Stimulated activated naive CD8-positive, alpha-beta T cell treated with anti-CD3 and anti-CD28 coated beads, Interleukin-15, amount 100 ng/mL, for 72 hours (primary cell): ENCODE measurements around the gene TMPRSS13.
A peak's percentile ranks its signal among the peaks of the same experiment; 100 is the strongest.

Source experiments
- ATAC-seq: fragments of 150-1000 bp; cut with Tn5 transposase; 2 replicates; pipeline ENCODE4 v1.10.0; 2021; ENCODE audit warnings: mild to moderate bottlenecking, moderate library complexity
- DNase-seq, 2 donors: peaks; one replicate each; pipeline ENCODE4 v3.0.0; 2021 to 2022
- H3K27ac Mint-ChIP-seq, 2 donors: one replicate each; pipeline ENCODE4 v1.8.0; 2022; ENCODE audit warnings: mild to moderate bottlenecking in 2 of 2, mixed read lengths in 2 of 2, moderate library complexity in 2 of 2
- H3K27me3 Mint-ChIP-seq: one replicate; pipeline ENCODE4 v1.8.0; 2022; ENCODE audit warnings: mixed read lengths
- H3K4me1 Mint-ChIP-seq: one replicate; pipeline ENCODE4 v1.8.0; 2022; ENCODE audit warnings: mild to moderate bottlenecking, mixed read lengths
- H3K4me3 Mint-ChIP-seq, 2 donors: one replicate each; pipeline ENCODE4 v1.8.0; 2022; ENCODE audit warnings: mild to moderate bottlenecking in 2 of 2, mixed read lengths in 2 of 2, moderate library complexity in 1 of 2
- H3K9me3 Mint-ChIP-seq, 2 donors: one replicate each; pipeline ENCODE4 v1.8.0; 2022; ENCODE audit warnings: mixed read lengths in 2 of 2

The TMPRSS13 gene

GRCh38 chr11:117879516-117880480, 49.4 kb downstream of the TMPRSS13 start:
- Mint-ChIP-seq H3K27me3 (peaks cover 65% of the 10 kb centered on the region), H3K9me3 (no peaks in the 10 kb centered on the region), H3K4me3 (no peak overlapping the region), H3K4me1 (peaks cover 23% of the 10 kb centered on the region), H3K27ac (no peak overlapping the region)
- DNase-seq, result no peak
- ATAC-seq, result no peak

GRCh38 chr11:117878939-117879475, 50.2 kb downstream of the TMPRSS13 start:
- Mint-ChIP-seq H3K4me1 (peaks cover 29% of the 10 kb centered on the region), H3K27me3 (peaks cover 73% of the 10 kb centered on the region), H3K4me3 (no peak overlapping the region), H3K9me3 (no peaks in the 10 kb centered on the region), H3K27ac (no peak overlapping the region)
- DNase-seq (no peak), ATAC-seq (no peak)

GRCh38 chr11:117878314-117878938, 50.8 kb downstream of the TMPRSS13 start:
- Mint-ChIP-seq H3K9me3 (no peaks in the 10 kb centered on the region), H3K27me3 (peaks cover 79% of the 10 kb centered on the region), H3K4me1 (peaks cover 35% of the 10 kb centered on the region), H3K27ac (no peak overlapping the region), H3K4me3 (no peak overlapping the region)
- ATAC-seq, result no peak
- no peak for DNase-seq

- H3K4me3 Mint-ChIP-seq, result peak overlapping the region in 1 of 2 donors; percentile 70
Measured at GRCh38 chr11:117877120-117877784, 52.0 kb downstream of the TMPRSS13 start.

GRCh38 chr11:117876341-117877119, 52.7 kb downstream of the TMPRSS13 start, which contains the start of gene FXYD6:
TSS of gene FXYD6 (minus strand) at chr11:117876658. CDS start at chr11:117842776, 33,882 bp downstream.
- H3K27ac Mint-ChIP-seq, result peak within 1 kb of the TSS in 1 of 2 donors; percentile 89
- peak within 1 kb of the TSS; percentile 90 to 92 for H3K4me3 Mint-ChIP-seq
- H3K4me1 Mint-ChIP-seq, result peaks cover 44% of the 10 kb centered on the region
- DNase-seq (no peak), ATAC-seq (peak; percentile 45)
- peaks cover 96% of the 10 kb centered on the region for H3K27me3 Mint-ChIP-seq
- H3K9me3 Mint-ChIP-seq, result no peaks in the 10 kb centered on the region

More at GRCh38 chr11:117877120-117877784, 52.0 kb downstream of the TMPRSS13 start:
- Mint-ChIP-seq H3K4me1 (peaks cover 44% of the 10 kb centered on the region), H3K27me3 (peaks cover 91% of the 10 kb centered on the region), H3K9me3 (no peaks in the 10 kb centered on the region), H3K27ac (no peak overlapping the region)
- no peak for ATAC-seq
- DNase-seq, result no peak

- Mint-ChIP-seq H3K9me3 (no peaks in the 10 kb centered on the region), H3K4me1 (peaks cover 44% of the 10 kb centered on the region), H3K27me3 (peaks cover 91% of the 10 kb centered on the region), H3K27ac (peak overlapping the region in 1 of 2 donors; percentile 89), H3K4me3 (peak overlapping the region; percentile 90 to 92)
- peak; percentile 29 for ATAC-seq
- no peak for DNase-seq
Measured at GRCh38 chr11:117876059-117876340, 53.2 kb downstream of the TMPRSS13 start.

- H3K4me3 Mint-ChIP-seq, result peak overlapping the region; percentile 90 to 92
- H3K27ac Mint-ChIP-seq, result no peak overlapping the region
- H3K4me1 Mint-ChIP-seq, result peaks cover 44% of the 10 kb centered on the region
- H3K27me3 Mint-ChIP-seq, result peaks cover 86% of the 10 kb centered on the region
- DNase-seq, result peak in 1 of 2 donors; percentile 12
- no peaks in the 10 kb centered on the region for H3K9me3 Mint-ChIP-seq
- ATAC-seq, result peak; percentile 47
Measured at GRCh38 chr11:117875382-117876058, 53.7 kb downstream of the TMPRSS13 start.

GRCh38 chr11:117874910-117875381, 54.3 kb downstream of the TMPRSS13 start:
- Mint-ChIP-seq H3K27me3 (peaks cover 80% of the 10 kb centered on the region), H3K4me1 (peaks cover 44% of the 10 kb centered on the region), H3K9me3 (no peaks in the 10 kb centered on the region), H3K4me3 (peak overlapping the region; percentile 23 to 92), H3K27ac (no peak overlapping the region)
- DNase-seq (no peak), ATAC-seq (peak; percentile 11)

- peaks cover 77% of the 10 kb centered on the region for H3K27me3 Mint-ChIP-seq
- no peaks in the 10 kb centered on the region for H3K9me3 Mint-ChIP-seq
- DNase-seq (no peak), ATAC-seq (no peak)
- H3K27ac Mint-ChIP-seq, result no peak overlapping the region
- peak overlapping the region in 1 of 2 donors; percentile 29 for H3K4me3 Mint-ChIP-seq
- H3K4me1 Mint-ChIP-seq, result peaks cover 44% of the 10 kb centered on the region
Measured at GRCh38 chr11:117874253-117874909, 54.8 kb downstream of the TMPRSS13 start.

GRCh38 chr11:117873828-117874125, 55.4 kb downstream of the TMPRSS13 start:
- Mint-ChIP-seq H3K4me3 (no peak overlapping the region), H3K27ac (no peak overlapping the region), H3K9me3 (no peaks in the 10 kb centered on the region), H3K27me3 (peaks cover 72% of the 10 kb centered on the region), H3K4me1 (peaks cover 44% of the 10 kb centered on the region)
- DNase-seq (no peak), ATAC-seq (no peak)

- Mint-ChIP-seq H3K27ac (no peak overlapping the region), H3K27me3 (peaks cover 66% of the 10 kb centered on the region), H3K9me3 (no peaks in the 10 kb centered on the region), H3K4me3 (no peak overlapping the region), H3K4me1 (peaks cover 44% of the 10 kb centered on the region)
- ATAC-seq (no peak), DNase-seq (no peak)
Measured at GRCh38 chr11:117872975-117873827, 56.0 kb downstream of the TMPRSS13 start.

GRCh38 chr11:117872420-117872961, 56.7 kb downstream of the TMPRSS13 start:
- Mint-ChIP-seq H3K4me3 (no peak overlapping the region), H3K9me3 (no peaks in the 10 kb centered on the region), H3K27ac (no peak overlapping the region), H3K27me3 (peaks cover 59% of the 10 kb centered on the region), H3K4me1 (peaks cover 44% of the 10 kb centered on the region)
- DNase-seq (no peak), ATAC-seq (no peak)

- DNase-seq (no peak), ATAC-seq (no peak)
- no peak overlapping the region for H3K4me3 Mint-ChIP-seq
- peaks cover 40% of the 10 kb centered on the region for H3K4me1 Mint-ChIP-seq
- H3K9me3 Mint-ChIP-seq, result no peaks in the 10 kb centered on the region
- H3K27me3 Mint-ChIP-seq, result peaks cover 52% of the 10 kb centered on the region
- H3K27ac Mint-ChIP-seq, result peak overlapping the region in 1 of 2 donors; percentile 6
Measured at GRCh38 chr11:117871784-117872183, 57.4 kb downstream of the TMPRSS13 start.
